Endothelial cell of umbilical vein (primary cell): Measurements from ENCODE around the gene TIFAB.

Experiments used
- CTCF ChIP-seq, 2 donors: IDR thresholded peaks; 1 replicate in 1 of 2; 2 replicates in 1 of 2; pipeline ENCODE4 v1.5.1; 2011; ENCODE audit warnings: low read length in 2 of 2, mild to moderate bottlenecking in 2 of 2, moderate library complexity in 2 of 2, control low read depth in 1 of 2, inconsistent platforms in 1 of 2, low read depth in 1 of 2; ENCODE audit not compliant: insufficient read depth in 1 of 2; ENCODE audit errors: extremely low read depth in 1 of 2
- TF ChIP-seq, protein P1 (sequence below): IDR thresholded peaks from 2 replicates; pipeline ENCODE4 v1.6.1; 2011; ENCODE audit not compliant: insufficient read depth, insufficient read length

DNA sequence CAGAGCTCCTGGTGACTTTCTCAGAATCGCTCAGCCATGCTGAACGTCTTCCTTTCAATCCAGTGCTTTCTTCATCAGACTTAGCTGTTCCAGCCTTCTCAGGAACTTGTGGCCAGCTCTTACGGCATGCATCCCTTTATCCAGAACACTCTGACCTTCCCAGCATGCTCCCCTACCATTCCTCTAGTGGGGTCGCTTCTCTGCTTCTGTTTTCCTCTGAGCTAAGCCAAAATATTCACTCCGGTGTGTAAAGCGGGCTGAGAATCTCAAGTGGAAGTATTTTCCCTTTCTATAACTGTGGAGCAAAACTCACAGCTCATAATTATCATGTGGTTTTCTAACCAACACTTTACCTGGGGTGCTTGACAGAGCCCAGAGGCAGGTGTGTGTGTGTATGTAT, 11.2 kb downstream of the TIFAB start:
- no peak for TF ChIP-seq CTCF (IDR thresholded peaks at IDR 0.05; ENCODE audit: extremely low read depth in 1 of 2, insufficient read depth in 1 of 2, low read depth in 1 of 2, low read length in 2 of 2)
- TF ChIP-seq, protein P1, sequence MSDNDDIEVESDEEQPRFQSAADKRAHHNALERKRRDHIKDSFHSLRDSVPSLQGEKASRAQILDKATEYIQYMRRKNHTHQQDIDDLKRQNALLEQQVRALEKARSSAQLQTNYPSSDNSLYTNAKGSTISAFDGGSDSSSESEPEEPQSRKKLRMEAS: no peak
